Measurements from ENCODE around the gene HOOK2. TPM values are rescaled to one million over a fixed set of nuclear protein-coding genes. Genes with fewer than 3 reads are reported as not detected.
"Not testable (repeated sequence)": the region's sequence is repeated elsewhere in the genome, so short reads cannot be mapped to it uniquely, and the experiment has no call there.

HOOK2 gene
- total RNA-seq, 1 donor from 2014 or later = 26.8 TPM

DNA sequence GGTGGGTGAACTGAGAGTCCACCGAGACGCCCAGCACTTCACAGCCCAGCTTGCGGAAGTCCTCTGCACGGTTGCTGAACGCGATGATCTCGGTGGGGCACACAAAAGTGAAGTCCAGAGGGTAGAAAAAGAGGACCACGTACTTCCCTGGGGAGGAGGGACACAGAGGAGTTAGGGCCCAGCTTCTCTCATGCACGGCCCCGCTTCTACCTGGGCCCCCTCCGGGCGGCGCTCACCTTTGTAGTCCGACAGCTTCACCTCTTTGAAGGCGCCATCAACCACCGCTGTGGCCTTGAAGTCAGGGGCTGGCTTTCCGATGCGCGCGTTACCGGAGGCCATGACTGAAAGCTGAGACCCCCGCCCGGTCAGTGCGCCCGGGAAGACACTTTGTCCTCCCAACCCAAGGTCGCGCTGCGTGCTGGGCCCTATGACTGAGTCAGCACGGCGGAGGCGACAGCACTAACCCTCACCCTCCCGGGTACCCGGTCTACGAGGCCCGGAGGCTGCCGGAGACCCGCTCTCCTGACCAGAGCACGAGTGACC, 25.6 kb upstream of the HOOK2 start:
- TF ChIP-seq, protein P1, sequence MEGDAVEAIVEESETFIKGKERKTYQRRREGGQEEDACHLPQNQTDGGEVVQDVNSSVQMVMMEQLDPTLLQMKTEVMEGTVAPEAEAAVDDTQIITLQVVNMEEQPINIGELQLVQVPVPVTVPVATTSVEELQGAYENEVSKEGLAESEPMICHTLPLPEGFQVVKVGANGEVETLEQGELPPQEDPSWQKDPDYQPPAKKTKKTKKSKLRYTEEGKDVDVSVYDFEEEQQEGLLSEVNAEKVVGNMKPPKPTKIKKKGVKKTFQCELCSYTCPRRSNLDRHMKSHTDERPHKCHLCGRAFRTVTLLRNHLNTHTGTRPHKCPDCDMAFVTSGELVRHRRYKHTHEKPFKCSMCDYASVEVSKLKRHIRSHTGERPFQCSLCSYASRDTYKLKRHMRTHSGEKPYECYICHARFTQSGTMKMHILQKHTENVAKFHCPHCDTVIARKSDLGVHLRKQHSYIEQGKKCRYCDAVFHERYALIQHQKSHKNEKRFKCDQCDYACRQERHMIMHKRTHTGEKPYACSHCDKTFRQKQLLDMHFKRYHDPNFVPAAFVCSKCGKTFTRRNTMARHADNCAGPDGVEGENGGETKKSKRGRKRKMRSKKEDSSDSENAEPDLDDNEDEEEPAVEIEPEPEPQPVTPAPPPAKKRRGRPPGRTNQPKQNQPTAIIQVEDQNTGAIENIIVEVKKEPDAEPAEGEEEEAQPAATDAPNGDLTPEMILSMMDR (IDR thresholded peaks at IDR 0.05) = no peak
- DNase-seq (ENCODE audit: extremely low spot score, unreplicated experiment) = no peak
- Mint-ChIP-seq H3K27me3 (ENCODE audit: unreplicated experiment) (no peaks in the 10 kb centered on the region), H3K4me3 (ENCODE audit: unreplicated experiment) (peak overlapping the region; percentile 85), H3K27ac (ENCODE audit: unreplicated experiment) (peak overlapping the region; percentile 31), H3K9me3 (ENCODE audit: unreplicated experiment) (no peaks in the 10 kb centered on the region), H3K4me1 (ENCODE audit: unreplicated experiment) (peaks cover 22% of the 10 kb centered on the region), H3K36me3 (ENCODE audit: unreplicated experiment) (no peaks in the 10 kb centered on the region)

GRCh38 chr19:12800466-12800770, 25.1 kb upstream of the HOOK2 start:
- Mint-ChIP-seq H3K4me1 (ENCODE audit: unreplicated experiment) (peaks cover 24% of the 10 kb centered on the region), H3K36me3 (ENCODE audit: unreplicated experiment) (no peaks in the 10 kb centered on the region), H3K4me3 (ENCODE audit: unreplicated experiment) (peak overlapping the region; percentile 85), H3K9me3 (ENCODE audit: unreplicated experiment) (no peaks in the 10 kb centered on the region), H3K27ac (ENCODE audit: unreplicated experiment) (no peak overlapping the region), H3K27me3 (ENCODE audit: unreplicated experiment) (no peaks in the 10 kb centered on the region)
- DNase-seq (ENCODE audit: extremely low spot score, unreplicated experiment) = no peak
- TF ChIP-seq, protein P1 (IDR thresholded peaks at IDR 0.05) = no peak

DNA sequence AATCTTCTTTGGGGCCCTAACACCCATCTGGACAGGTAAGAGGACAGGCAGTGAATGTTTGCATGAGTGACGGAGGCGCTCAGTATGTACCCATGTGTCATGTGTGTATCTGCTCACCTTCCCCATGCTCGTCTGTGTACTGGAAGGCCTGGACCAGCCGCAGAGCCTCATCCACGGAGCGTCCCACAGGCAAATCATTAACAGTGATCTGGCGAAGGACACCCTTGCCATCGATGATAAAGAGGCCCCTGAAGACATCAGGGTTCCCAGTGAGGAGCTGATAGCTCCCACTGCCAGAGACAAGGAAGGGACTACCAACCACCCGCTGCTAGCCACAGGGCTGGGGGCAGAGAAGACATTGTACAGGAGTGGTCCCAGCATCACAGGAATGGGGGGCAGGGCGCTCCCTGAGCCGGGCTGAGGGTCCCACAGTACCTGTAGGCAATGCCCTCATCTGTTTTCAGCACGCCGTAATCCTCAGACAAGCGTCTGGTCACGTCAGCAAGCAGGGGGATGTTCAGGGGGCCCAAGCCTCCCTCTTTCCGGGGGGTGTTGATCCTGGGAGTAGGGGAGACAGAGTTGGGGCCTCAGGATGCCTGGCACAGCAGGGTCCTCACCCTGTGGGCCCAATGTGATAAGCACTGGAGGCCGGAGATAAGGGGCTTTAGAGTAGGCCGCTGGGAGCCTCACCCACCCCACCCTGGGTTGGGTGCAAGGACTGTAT, 24.6 kb upstream of the HOOK2 start:
- DNase-seq (ENCODE audit: extremely low spot score, unreplicated experiment) = no peak
- no peaks in the 10 kb centered on the region for H3K36me3 Mint-ChIP-seq (ENCODE audit: unreplicated experiment)
- peaks cover 25% of the 10 kb centered on the region for H3K4me1 Mint-ChIP-seq (ENCODE audit: unreplicated experiment)
- peak overlapping the region; percentile 85 for H3K4me3 Mint-ChIP-seq (ENCODE audit: unreplicated experiment)
- no peaks in the 10 kb centered on the region for H3K9me3 Mint-ChIP-seq (ENCODE audit: unreplicated experiment)
- TF ChIP-seq, protein P1 (IDR thresholded peaks at IDR 0.05) = no peak
- no peaks in the 10 kb centered on the region for H3K27me3 Mint-ChIP-seq (ENCODE audit: unreplicated experiment)
- no peak overlapping the region for H3K27ac Mint-ChIP-seq (ENCODE audit: unreplicated experiment)

DNA sequence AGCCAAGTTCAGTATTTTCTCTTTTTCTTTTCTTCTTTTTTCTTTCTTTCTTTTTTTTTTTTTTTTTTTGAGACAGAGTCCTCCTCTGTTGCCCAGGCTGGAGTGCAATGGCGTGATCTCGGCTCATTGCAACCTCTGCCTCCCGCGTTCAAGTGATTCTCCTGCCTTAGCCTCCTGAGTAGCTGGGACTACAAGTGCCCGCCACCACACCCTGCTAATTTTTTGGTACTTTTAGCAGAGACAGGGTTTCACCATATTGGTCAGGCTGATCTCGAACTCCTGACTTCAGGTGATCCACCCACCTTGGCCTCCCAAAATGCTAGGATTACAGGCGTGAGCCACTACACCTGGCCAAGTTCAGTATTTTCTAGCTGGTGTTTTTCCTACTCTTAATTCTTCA, 22.3 kb upstream of the HOOK2 start:
- not testable (repeated sequence) for H3K36me3 Mint-ChIP-seq (ENCODE audit: unreplicated experiment); H3K27ac Mint-ChIP-seq (ENCODE audit: unreplicated experiment); DNase-seq (ENCODE audit: extremely low spot score, unreplicated experiment); H3K9me3 Mint-ChIP-seq (ENCODE audit: unreplicated experiment); H3K4me3 Mint-ChIP-seq (ENCODE audit: unreplicated experiment); H3K27me3 Mint-ChIP-seq (ENCODE audit: unreplicated experiment)
- H3K4me1 Mint-ChIP-seq (ENCODE audit: unreplicated experiment) = peaks cover 32% of the 10 kb centered on the region

DNA sequence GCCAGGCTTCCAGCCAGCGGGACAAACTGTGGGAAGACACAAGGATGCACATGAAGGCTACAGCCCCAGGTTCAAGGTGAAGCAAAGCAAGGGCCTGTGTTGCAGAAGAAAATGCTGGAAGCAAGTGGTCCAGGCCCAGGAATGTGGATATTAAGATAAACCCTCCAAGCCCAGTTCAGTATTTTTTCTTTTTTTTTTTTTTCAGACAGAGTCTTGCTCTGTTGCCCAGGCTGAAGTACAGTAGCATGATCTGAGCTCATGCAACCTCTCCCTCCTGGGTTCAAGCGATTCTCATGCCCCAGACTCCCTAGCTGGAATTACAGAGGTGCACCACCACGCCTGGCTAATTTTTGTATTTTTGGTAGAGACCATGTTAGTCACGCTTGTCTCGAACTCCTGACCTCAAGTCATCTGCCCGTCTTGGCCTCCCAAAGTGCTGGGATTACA, 21.8 kb upstream of the HOOK2 start:
- Mint-ChIP-seq H3K9me3 (ENCODE audit: unreplicated experiment) (no peaks in the 10 kb centered on the region), H3K27ac (ENCODE audit: unreplicated experiment) (no peak overlapping the region), H3K36me3 (ENCODE audit: unreplicated experiment) (peaks cover 2% of the 10 kb centered on the region), H3K4me3 (ENCODE audit: unreplicated experiment) (no peak overlapping the region), H3K4me1 (ENCODE audit: unreplicated experiment) (peaks cover 28% of the 10 kb centered on the region), H3K27me3 (ENCODE audit: unreplicated experiment) (no peaks in the 10 kb centered on the region)
- no peak for DNase-seq (ENCODE audit: extremely low spot score, unreplicated experiment)
- TF ChIP-seq, protein P1 (IDR thresholded peaks at IDR 0.05) = no peak
